ENCODE data around the gene ADAM10. TPM values are rescaled to one million over a fixed set of nuclear protein-coding genes. Genes with fewer than 3 reads are reported as not detected.

The ADAM10 gene
- polyA plus RNA-seq, 1 of the 3 experiments (the other 2 are of a cell fraction) = 83.5 TPM

- DNase-seq = no peak
- H3K4me1 ChIP-seq (ENCODE audit: control insufficient read depth in 1 of 2, insufficient read depth in 2 of 2, low read depth in 1 of 2, low read length in 1 of 2) = no peaks in the 10 kb centered on the region; a peak in 1 of 4 replicates
- H3K9me2 ChIP-seq = no peaks in the 10 kb centered on the region
- H2AFZ ChIP-seq (ENCODE audit: low read depth) = no peak overlapping the region
- peaks cover 3% of the 10 kb centered on the region for H3F3A ChIP-seq (replicated peaks; ENCODE audit: insufficient read depth)
- POLR2A ChIA-PET = interaction anchor here (0.7 kb wide), 1 partner anchor 384 kb away, joined by 6 read pairs; no protein-coding TSS in a partner anchor
- 100% methylated on average over 1 of the region's 1 CpG for WGBS (ENCODE audit: low lambda C conversion rate)
- H3K4me3 ChIP-seq (ENCODE audit: low read depth in 2 of 2, low read length in 1 of 2) = no peak overlapping the region
- no peak overlapping the region for H3K4me2 ChIP-seq
- H3K9ac ChIP-seq = no peak overlapping the region
- H4K20me1 ChIP-seq (ENCODE audit: insufficient read depth) = no peaks in the 10 kb centered on the region
- no peaks in the 10 kb centered on the region for H3K9me3 ChIP-seq
- TF ChIP-seq REST (IDR thresholded peaks at IDR 0.05; ENCODE audit: low read depth, low read length) = no peak
- TF ChIP-seq NFIC (IDR thresholded peaks at IDR 0.05; ENCODE audit: borderline replicate concordance) = no peak
- no peak for TF ChIP-seq RFX5 (IDR thresholded peaks at IDR 0.05; ENCODE audit: low read length)
- TF ChIP-seq GABPA (IDR thresholded peaks at IDR 0.05; ENCODE audit: low read depth) = no peak
- no peak for TF ChIP-seq USF1 (IDR thresholded peaks at IDR 0.05; ENCODE audit: borderline replicate concordance, low read depth)
- no peak for TF ChIP-seq USF2 (IDR thresholded peaks at IDR 0.05; ENCODE audit: borderline replicate concordance, low read depth, low read length)
- TF ChIP-seq TEAD4 (IDR thresholded peaks at IDR 0.05; ENCODE audit: borderline replicate concordance, insufficient read depth) = no peak
- no peak for TF ChIP-seq RXRA (IDR thresholded peaks at IDR 0.05; ENCODE audit: borderline replicate concordance, low read depth)
- TF ChIP-seq FOSL2 (IDR thresholded peaks at IDR 0.05; ENCODE audit: borderline replicate concordance, low read depth) = no peak
- no peak for TF ChIP-seq CHD2 (IDR thresholded peaks at IDR 0.05; ENCODE audit: low read length, partially characterized antibody)
- no peak for TF ChIP-seq CTCF (IDR thresholded peaks at IDR 0.05)
- TF ChIP-seq MXI1 (IDR thresholded peaks at IDR 0.05; ENCODE audit: low read depth, low read length) = no peak
- TF ChIP-seq FOXM1 (IDR thresholded peaks at IDR 0.05; ENCODE audit: low read depth) = no peak
- TF ChIP-seq IRF3 (IDR thresholded peaks at IDR 0.05; ENCODE audit: low read depth, low read length) = no peak
- TF ChIP-seq RAD21 (IDR thresholded peaks at IDR 0.05; ENCODE audit: low read length) = no peak
- TF ChIP-seq EZH2phosphoT487 (IDR thresholded peaks at IDR 0.05; ENCODE audit: borderline replicate concordance, low read depth) = no peak
- no peak for TF ChIP-seq ELF1 (IDR thresholded peaks at IDR 0.05)
- no peak for TF ChIP-seq JUND (IDR thresholded peaks at IDR 0.05)
- TF ChIP-seq MAX (IDR thresholded peaks at IDR 0.05; ENCODE audit: low read depth) = no peak
- TF ChIP-seq POLR2AphosphoS5 (IDR thresholded peaks at IDR 0.05; ENCODE audit: low read depth, low read length) = no peak
- 0 out of 2 replicates have a peak, but pooled peaks cover 3% of the 10 kb centered on the region for H3K79me2 ChIP-seq (ENCODE audit: insufficient read depth)
- H3K27me3 ChIP-seq (ENCODE audit: insufficient read depth) = no peaks in the 10 kb centered on the region
- CTCF ChIA-PET = interaction anchor here (1.5 kb wide), 1 partner anchor 51 kb away, joined by 3 read pairs; no protein-coding TSS in a partner anchor
- no peak overlapping the region for H3K27ac ChIP-seq (ENCODE audit: low read depth in 2 of 2, low read length in 1 of 2)
- peaks cover 33 to 47% of the 10 kb centered on the region in 2 experiments for H3K36me3 ChIP-seq (replicated peaks in 1 of 2; ENCODE audit: control insufficient read depth in 1 of 2, insufficient read depth in 2 of 2, low read length in 1 of 2)
Measured at GRCh38 chr15:58639992-58640391, 109.5 kb downstream of the ADAM10 start.

Data from SK-N-SH (cell line).